Activated T-cell treated with anti-CD3 and anti-CD28 coated beads for 4 hours (primary cell): Measurements from ENCODE around the gene ERCC6.

ENCODE experiments used
- DNase-seq: peaks from one replicate; pipeline ENCODE4 v3.0.0-alpha.2; 2020

ERCC6 gene

DNA sequence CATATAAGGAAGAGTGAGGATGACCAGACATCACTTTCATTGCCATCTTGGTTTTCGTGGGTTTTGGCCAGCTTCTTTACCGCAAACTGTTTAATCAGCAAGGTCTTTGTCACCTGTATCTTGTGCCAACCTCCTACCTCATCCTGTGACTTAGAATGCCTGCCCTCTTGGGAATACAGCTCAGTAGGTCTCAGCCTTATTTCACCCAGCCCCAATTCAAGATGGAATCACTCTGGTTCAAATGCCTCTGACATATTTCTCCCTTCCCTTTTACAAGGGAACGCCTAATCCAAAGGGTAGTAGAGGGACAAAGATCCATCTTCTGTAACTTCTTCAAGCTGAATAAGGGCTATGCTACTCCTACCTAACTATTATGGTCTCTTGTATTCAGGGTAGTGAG, 4.7 kb upstream of the ERCC6 start:
- DNase-seq: no peak

DNA sequence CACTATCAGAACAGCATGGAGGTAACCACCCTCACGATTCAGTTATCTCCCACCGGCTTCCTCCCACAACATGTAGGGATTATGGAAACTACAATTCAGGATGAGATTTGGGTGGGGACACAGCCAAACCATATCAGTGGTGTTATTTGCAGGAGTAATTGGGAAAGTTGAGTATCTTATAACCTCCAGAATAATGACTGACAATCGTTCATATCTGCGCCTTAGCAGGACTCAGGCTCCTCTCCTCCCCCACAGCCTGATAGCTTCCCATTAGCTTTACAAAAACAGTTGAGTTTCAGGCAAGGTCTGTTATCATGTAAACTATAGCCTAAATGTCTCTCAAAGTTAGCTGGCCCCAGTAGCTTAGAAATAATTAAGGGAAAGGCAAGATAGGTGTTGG, 3.4 kb upstream of the ERCC6 start:
- no peak for DNase-seq

DNA sequence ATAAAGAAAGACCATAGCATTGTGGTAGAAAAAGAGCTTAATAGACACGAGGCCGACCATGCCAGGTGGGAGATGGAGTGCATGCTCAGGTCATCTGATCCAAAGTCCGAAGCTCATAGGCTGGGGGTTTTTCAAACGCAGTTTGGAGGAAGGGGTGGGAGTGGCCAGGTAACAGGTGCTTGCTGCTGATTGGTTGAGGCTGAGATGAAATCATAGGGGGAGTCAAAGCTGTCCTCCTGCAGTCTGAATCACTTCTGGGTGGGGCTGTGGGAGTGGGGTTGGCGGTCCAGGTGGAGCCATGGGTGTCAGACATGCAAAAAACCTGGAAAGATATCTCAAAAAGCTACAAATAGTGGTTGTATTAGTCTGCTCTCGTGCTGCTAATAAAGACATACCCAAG, 2.8 kb upstream of the ERCC6 start:
- no peak for DNase-seq

DNA sequence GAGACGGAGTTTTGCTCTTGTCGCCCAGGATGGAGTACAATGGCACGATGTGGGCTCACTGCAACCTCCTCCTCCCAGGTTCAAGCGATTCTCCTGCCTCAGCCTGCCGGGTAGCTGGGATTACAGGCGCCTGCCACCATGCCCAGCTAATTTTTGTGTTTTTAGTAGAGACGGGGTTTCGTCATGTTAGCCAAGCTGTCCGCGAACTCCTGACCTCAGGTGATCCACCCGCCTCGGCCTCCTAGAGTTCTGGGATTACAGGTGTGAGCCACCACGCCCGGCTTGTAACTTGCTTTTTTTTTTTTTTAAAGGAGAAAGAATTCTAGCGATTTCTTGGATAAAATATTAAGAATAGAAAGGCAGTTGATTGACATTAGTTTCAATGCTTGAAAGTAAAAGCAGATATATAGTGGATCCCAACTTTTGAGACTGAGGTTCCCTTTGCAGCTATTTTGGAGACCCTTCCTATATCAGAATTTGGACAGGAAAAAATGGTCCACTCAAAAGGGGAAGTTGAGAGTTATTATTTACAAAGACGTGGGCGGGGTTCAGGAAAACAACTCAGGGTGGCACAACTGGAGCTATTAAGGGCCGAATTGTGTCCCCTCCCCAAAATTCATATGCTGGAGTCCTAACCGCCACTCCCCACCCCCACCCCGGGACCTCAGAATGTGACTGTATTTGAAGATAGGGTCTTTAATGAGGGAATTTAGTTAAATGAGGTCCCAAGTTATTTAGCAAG, 1.3 kb upstream of the ERCC6 start:
- DNase-seq: no peak

DNA sequence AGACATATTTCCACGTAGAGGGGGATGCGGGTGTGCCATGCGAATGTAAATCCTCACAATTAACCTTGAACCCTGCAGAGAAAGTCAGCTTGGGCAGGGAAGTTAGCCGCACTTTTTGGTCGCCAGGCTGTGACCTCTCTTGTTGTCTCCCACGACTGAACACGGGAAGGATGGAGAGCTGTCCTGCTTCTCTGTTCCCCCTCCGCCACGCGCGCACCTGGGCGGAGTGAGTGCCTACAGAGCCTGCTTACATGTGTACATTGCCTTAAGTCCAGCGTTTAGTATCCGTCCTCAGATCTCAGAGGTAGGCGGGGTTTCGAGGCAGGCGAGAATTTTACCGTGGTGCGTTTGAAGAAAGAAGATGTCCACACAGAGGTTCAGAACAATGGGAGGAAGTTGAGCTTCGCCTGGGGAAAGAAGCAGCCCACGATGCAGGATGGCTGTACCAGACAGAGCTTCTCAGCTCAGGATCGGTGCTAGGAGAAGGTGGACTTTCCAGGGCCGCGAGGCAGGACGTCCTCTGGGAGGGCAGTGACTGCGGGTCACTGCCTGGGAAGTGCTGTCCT, 482 bp upstream of the ERCC6 start:
- peak; percentile 2 for DNase-seq

DNA sequence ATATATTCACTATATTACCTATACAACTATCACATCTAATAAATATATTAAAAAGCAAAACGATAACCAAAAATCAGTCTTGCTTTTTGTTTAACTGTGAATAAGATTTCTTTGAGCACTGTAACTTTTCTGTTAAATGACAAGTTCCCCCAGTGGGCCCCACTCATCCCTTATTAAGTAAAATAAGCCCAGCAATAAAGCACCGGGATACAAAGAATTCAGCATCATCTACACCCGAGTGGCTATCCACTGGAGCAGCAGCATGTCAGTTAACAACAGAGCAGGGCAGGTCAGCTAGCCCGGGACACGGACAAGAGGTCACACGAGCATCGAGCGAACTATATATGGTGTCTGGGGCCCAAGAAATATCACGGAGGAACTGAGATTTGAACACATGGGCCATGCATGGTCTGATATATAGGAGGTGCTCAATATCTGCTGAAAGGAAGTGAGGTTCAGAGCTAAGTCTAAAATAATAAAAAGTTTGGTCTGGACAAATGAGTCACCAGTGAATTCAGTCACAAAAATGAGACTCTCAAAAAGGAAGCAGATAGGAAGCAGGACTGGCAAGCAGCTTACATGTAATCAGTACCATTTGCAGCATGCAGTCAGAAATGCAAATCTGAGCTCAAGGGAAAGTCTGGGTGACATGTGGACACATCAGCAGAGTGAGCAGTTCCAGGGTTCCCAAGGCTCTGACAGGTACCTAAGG, 4.1 kb downstream of the ERCC6 start:
- DNase-seq: no peak

DNA sequence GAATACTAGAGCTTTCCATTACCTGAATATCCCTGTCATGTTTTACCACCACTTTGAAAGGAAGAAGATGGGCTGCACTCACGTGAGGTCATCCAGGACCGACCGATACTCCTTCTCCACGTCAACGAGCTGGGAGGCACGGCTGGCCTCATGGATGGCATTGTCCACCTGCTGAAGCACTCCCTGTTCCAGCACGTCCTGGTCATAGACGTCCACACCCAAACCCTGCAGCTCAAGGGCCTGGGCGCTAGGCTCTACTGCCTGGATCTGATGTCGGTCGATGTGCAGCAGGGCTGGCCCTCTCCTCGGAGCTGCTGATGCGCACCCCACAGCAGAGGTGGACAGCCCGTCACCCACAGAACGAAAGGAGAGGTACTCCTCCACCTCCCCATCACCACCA, 6.5 kb downstream of the ERCC6 start:
- DNase-seq: no peak

DNA sequence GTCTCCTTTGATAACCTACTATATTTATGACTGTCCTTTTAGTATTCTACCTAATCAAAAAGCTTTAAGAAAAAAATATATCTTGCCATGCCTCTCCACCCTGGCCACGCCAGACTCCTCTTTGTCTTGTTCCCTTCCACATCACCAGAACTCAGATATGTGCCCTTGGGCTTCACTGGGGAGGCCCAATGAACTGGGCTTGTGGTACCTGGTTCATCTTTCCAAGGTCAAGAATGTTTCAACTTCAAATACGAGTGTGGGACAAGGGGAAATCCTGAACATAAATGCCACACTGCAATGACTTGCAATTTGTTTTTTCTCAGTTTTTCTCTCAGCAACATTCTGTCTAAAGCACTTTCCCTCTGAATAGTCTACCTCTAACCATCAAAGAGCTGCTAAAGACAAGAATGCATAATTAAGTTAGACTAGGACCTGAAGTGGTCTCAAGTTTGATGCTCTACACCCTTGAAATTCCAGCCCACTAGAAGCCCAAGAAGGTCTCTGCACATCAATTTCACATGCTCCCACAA, 9.9 kb downstream of the ERCC6 start:
- DNase-seq: no peak

DNA sequence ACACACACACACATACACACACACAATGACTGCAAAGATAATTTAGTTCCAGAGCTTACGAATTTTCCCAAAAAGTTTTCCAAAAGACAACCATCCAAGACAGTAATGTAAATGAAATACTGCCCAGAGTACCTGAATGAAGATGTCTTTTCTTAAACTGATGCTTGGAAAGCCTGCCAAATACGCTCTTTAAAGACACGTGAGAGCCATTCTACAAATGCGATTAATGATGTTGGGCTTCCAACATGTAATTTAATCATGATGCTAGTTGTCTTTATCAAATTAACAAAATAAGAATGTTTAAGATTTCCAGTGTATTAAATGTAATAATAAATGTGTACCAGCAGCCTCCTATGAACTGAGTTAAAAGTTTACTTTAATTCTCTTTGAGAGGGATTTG, 11.1 kb downstream of the ERCC6 start:
- DNase-seq: no peak

DNA sequence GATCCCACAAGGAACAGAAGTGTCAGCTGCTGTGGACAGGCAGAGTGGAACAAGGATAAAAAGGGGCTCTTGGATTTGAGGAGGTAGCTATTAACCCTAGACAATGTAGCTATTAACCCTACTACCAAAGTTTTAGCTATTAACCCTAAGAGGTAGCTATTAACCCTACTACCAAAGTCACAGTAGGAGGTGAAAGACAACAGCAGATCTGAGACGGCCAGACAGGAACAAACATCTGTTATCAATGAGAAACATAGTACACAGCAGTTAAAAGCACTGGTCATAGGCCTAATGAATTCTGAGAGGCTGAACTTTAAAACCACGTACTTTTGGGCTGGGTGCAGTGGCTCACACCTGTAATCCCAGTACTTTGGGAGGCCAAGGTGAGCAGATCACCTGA, 11.9 kb downstream of the ERCC6 start:
- no peak for DNase-seq

DNA sequence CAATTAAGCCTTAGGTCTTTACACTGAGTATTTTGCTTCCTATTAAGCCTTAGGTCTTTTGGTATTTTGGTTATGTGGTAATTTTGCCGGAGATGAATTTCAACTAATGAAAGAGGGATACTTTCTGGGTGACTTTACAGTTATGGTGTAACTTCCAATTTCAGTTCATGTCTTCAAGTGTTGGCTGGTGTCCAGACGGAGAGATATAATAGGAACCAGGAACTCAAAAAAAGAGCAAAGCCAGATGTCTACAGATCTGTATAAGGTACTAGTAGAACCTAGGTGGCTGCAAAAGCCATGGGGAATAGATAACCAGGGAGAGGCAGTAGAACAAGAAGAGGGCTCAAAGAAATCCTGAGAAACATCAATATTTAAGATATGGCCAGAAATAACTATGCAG, 12.3 kb downstream of the ERCC6 start:
- no peak for DNase-seq

DNA sequence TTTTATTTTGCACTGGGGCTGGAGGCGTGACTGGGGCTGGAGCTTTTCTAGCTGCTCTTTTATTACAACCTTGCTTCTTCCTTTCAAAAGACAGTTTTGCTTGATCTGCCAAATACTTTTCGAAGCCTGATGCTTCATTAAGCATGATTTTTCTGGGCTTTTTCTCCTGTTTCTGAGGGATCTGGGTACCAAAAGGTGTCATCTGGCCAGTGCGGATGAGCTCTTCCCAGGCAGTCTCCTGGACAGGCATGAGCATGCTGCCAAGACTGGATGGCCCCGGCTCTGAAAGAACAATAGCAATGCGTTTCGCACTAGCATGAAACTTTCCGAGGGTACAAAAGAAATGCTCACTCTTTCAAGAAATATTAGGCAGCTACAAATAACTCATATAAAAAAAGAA, 14.4 kb downstream of the ERCC6 start:
- DNase-seq: no peak

DNA sequence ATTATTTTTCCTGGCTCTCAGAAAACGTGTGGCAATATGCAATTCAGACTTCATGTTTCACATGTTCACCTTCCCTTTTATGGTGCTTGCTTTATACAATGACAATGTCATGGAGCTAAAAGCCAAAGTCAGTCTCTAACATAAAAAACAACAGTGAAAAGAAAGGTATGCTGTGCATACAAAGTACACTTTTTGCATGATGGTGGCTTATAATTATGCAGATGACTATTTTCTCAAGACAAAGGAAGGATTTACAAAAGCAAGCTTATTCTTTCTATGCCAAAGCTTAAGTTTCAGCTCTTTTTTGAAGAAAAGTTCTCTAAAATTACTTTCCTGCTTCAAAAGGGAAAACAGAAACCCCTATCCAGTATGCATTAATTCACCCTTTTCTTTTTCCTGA, 15.6 kb downstream of the ERCC6 start:
- DNase-seq: no peak

DNA sequence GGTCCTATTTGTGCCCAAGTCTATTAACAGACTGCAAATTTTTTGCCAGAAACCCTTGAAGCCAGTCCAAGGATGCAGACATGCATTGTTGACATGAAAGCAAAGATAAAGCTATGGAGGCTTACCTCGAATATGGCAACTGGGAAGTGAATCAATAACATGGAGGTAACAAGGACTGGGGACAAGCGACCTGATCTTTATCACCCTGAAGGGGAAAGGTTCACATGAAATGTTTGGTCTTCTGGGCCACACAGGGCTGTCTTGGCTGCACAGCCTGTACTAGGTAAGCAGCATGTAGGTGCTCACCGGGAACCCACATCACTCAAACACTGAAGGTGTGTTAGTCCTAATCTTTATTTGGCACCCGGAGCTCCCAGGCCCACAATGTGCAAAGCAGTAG, 17.9 kb downstream of the ERCC6 start:
- DNase-seq: no peak

DNA sequence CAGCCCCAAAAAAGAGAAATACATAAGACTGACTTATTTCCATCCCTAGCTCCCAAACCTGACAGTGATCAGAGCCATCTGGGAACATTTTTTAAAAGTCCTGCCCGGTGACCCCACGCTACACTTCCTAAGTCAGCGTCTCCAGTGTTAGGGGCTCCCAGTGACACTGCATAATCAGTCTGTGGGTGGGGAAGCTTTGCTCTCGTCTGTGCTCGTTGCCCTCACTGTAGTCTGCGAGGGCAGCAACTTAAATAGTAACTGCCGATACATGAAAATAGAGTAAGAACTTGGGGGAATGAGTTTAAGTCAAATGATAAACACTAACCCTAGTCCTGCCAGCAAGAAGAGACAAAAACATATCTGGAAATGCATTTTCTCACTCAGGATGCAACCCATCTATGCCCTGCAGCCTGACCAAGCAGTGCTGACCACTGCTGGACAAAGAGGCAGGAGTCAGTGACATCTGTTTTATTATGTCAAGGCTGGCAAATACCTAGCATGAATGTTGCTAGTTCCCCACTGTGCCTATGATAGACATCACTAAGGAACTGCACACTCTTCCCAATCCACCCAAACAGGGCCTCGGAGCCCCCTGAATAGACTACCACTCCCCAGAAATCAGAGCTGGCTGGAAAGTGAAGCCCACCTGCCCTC, 18.7 kb downstream of the ERCC6 start:
- DNase-seq: no peak

DNA sequence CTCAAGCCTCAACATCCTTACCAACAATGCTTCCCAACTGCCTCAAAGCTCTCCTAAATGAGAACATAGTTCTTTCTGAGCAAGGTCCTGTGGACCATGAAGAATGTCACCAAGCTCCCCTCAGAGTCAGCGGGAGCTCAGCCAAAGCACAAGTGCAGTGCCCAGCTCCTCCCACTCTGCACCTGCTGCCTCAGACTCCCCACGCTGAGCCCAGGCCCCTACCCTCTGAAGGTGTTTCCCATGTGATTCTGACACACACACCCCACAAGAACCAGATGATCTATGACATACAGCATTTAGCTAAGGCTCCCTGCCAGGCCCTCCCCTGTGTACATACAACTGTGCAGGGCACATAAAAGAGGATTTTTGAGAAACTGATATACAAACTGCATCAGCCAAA, 19.2 kb downstream of the ERCC6 start:
- DNase-seq: no peak

DNA sequence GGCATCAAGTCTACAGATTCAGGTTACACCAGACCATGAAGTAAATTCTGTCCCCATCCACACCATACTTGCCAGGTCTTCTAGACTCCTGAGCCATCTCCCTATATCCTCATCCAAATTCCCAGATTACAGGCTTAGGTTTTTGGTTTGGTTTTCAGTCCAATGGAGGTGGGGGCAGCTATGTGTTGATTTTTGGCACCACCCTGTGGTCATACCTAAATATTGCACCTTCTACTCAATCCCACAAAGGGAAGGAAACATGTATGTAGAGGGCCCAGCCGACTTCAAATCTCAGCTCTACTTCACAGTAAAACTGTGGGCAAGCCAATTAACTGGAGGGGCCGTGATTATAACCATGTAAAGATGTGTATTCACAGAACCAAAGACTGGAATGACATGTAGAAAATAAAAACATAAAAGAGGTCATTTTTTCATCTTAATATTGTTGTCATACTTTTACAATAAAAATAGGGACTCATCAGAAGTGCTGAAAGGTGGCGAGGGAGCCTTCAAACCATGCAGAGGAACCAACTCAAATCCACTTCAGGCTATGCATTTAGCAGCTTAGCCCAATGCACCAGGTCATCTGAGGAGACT, 19.8 kb downstream of the ERCC6 start:
- DNase-seq: peak; percentile 15

DNA sequence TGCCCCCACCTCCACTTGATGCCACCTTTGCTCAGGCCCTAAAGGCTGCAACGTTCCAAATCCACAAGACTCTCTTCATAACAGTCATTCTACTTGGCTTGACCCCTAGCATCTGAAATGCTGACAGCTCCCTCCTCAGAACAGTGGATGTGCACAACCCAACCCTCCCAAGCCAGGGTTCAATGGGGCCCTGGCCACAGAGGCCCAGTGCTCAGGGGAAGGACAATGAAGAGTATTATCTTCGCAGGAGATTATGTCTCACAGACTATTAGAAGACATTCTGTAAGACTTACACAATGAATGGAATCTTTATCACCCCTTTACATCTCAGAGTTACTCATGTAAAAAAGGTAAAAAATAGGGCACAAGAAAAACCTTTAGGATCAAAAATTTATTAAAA, 20.4 kb downstream of the ERCC6 start:
- no peak for DNase-seq

DNA sequence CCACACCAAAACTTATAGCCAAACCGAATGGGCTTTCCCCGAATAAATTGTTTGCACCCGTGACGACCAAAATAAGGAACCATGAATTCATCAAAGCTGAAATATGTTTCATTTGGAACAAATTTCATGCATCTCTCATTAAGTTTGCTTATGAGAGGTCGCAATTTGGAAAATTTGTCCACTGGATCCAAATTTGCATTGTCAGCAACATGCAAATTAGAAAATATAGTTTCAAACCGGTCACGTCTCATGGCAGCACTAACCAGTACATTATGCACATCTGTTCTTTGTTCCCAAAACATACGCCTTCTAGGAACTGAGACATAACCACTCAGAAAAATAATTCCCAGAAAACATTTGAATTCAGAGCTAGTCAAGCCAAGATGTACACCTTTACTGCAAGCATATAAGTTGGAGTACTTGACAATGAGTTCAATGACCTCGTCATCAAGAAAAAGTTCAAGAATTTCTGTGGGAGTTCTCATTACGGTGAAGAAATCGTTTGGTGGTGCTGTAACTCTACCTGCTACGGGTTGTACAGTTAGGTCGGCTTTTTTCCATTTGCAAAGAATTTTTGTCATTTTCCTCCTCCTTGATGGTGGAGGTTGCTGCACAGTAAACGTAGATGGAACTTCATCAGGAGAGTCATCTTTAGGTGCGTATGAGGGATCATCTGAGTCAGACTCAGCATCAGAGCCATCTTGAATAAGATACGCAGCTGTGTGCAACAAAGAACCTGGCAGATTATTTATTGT, 22.5 kb downstream of the ERCC6 start:
- DNase-seq: no peak

DNA sequence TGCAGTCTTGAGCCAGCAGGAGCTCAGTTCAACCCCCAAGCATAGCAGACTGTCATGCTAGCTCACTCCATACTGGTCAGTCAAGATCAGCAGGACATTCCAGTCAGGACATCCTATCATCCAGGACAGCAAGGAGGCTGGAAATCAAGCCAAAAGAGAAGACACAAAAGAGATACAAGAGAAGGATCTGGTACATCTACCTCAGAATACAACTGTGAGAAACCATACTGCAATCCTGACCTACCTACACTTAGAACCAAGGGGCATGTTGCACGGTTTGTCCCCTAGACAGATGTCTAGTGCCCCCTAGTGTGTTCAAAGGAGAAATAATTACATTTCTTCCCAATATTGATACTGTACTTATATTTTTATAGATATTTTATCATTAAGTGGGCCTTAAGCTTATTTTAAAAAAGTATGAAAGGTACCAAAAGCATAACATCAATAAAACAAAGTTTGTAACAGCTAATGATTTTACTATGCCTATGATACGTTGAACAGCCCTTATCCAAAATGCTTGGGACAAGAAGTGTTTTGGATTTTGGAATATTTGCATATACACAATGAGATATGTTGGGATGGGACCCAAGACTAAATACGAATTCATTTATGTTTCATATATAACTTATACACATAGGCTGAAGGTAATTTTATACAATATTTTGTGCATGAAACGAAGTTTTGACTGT, 26.7 kb downstream of the ERCC6 start:
- DNase-seq: no peak

DNA sequence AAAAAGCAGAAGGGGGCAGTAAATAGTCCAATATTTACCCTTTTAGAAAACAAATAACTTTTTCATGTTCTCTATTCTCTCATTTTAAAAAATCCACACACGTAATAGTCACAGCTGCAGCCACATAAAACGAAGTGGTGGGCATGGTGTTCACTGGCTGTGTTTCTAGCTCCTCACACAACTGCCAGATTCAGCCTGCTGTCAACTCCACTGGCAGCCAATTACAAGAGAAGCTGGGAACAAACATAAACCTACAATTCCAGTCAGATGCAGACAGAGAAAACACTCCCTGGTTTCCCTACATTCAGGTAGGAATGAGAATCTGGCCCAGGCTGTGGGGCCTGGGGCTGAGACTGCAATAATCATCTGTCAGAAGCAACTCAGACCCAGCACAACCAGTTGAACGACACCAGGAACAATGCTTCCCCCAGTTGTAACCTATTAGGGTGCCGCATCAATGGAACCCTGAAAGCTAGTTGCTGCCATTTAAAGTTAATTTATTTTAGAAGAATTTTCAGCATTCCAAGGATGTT, 29.1 kb downstream of the ERCC6 start:
- no peak for DNase-seq

DNA sequence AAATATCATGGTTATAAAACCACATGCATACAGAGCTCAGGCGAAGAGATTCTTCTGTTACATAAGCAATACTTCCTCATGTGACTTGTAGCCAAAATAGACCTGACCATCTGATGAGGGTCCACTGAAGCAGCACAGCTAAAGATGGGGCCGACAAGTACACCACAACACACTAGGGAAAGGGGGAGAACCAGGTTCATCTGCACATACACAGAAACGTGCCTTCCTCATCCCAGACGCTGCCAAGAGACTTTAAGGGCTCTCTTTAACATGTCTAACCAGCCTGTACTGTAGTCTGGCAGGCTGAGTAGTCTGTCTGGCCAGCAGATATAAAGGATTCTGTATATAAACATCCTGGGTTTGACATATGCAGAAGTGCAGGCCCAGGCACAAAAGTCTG, 30.3 kb downstream of the ERCC6 start:
- no peak for DNase-seq
